Measurements from ENCODE around the gene CKAP5. TPM values are rescaled to one million over a fixed set of nuclear protein-coding genes. Genes with fewer than 3 reads are reported as not detected.

The CKAP5 gene
- total and polyA plus RNA-seq, 2 experiments from 2014 or later, result 67.9 to 120 TPM

GRCh38 chr11:46693597-46694012 lies 152.5 kb downstream of the CKAP5 start (continued):
- TF ChIP-seq REST (IDR thresholded peaks at IDR 0.05; ENCODE audit: unreplicated experiment) (no peak), POLR2AphosphoS5 (IDR thresholded peaks at IDR 0.05; ENCODE audit: low read depth) (no peak), JUNB (IDR thresholded peaks at IDR 0.05; ENCODE audit: unreplicated experiment) (no peak), ZNF331 (CRISPR knock-in tag; IDR thresholded peaks at IDR 0.05; ENCODE audit: low read depth) (no peak)

Small RNA genes lying within 50 kb of the gene (microRNA-seq; reads per million reads assigned to microRNA genes)
- gene MIR5582, result not detected

Small RNA genes lying within 50 kb of the gene (small RNA-seq; reads per million reads assigned to genes)
- gene MIR5582 (ENCODE audit: low replicate concordance), result not detected
- not detected for gene RF00573 (ENCODE audit: low replicate concordance)
- 2.2 reads per million, percentile 82 among the genes with 10 or more reads in this experiment for gene SNORD67 (ENCODE audit: low replicate concordance)

Other genes with a start within 250 kb of the CKAP5 start
- gene HARBI1, start 229.1 kb downstream of the CKAP5 start, total RNA-seq (2014; rRNA removed; shearing (Covaris generic)), result 4.9 and 6.5 TPM in 2 replicates
- 4.2 TPM in 2 replicates for gene HARBI1, start 229.1 kb downstream of the CKAP5 start, polyA plus RNA-seq (2016; fragmentation: Nextera tagmentation; extraction: Ambion mirVana)
- gene ATG13, start 228.7 kb downstream of the CKAP5 start, total RNA-seq (2014; rRNA removed; shearing (Covaris generic)), result 71.1 and 71.4 TPM in 2 replicates
- gene ATG13, start 228.7 kb downstream of the CKAP5 start, polyA plus RNA-seq (2016; fragmentation: Nextera tagmentation; extraction: Ambion mirVana), result 32.3 and 32.9 TPM in 2 replicates
- gene ARHGAP1, start 145.7 kb downstream of the CKAP5 start, total RNA-seq (2014; rRNA removed; shearing (Covaris generic)), result 30.4 and 38.1 TPM in 2 replicates
- 23.4 and 23.5 TPM in 2 replicates for gene ARHGAP1, start 145.7 kb downstream of the CKAP5 start, polyA plus RNA-seq (2016; fragmentation: Nextera tagmentation; extraction: Ambion mirVana)
- gene ZNF408, start 145.2 kb downstream of the CKAP5 start, total RNA-seq (2014; rRNA removed; shearing (Covaris generic)), result 17.2 and 25.6 TPM in 2 replicates
- 6.1 and 7.8 TPM in 2 replicates for gene ZNF408, start 145.2 kb downstream of the CKAP5 start, polyA plus RNA-seq (2016; fragmentation: Nextera tagmentation; extraction: Ambion mirVana)
- gene F2, start 127.1 kb downstream of the CKAP5 start, total RNA-seq (2014; rRNA removed; shearing (Covaris generic)), result 0.21 TPM in 1 of 2 replicates, not detected in the other
- 0.31 TPM in 1 of 2 replicates, not detected in the other for gene F2, start 127.1 kb downstream of the CKAP5 start, polyA plus RNA-seq (2016; fragmentation: Nextera tagmentation; extraction: Ambion mirVana)
- 14.5 and 18.4 TPM in 2 replicates for gene LRP4, start 72.3 kb upstream of the CKAP5 start, total RNA-seq (2014; rRNA removed; shearing (Covaris generic))
- gene LRP4, start 72.3 kb upstream of the CKAP5 start, polyA plus RNA-seq (2016; fragmentation: Nextera tagmentation; extraction: Ambion mirVana), result 6.0 and 6.4 TPM in 2 replicates
- 18.5 and 42.6 TPM in 2 replicates for gene CSTPP1, start 90.5 kb upstream of the CKAP5 start, total RNA-seq (2014; rRNA removed; shearing (Covaris generic))
- 22.2 and 23.5 TPM in 2 replicates for gene CSTPP1, start 90.5 kb upstream of the CKAP5 start, polyA plus RNA-seq (2016; fragmentation: Nextera tagmentation; extraction: Ambion mirVana)

All from GM23338 (cell line).